H9 (cell line): ENCODE data around the gene EPB41L2. TPM values are rescaled to one million over a fixed set of nuclear protein-coding genes. Genes with fewer than 3 reads are reported as not detected.

ENCODE experiments used
- DNase-seq: peaks from one replicate; pipeline ENCODE4 v3.0.0-alpha.2; 2017
- H2AFZ ChIP-seq: one replicate; pipeline ENCODE4 v1.6.1; 2013; ENCODE audit warnings: mild to moderate bottlenecking, low read length, control low read depth, moderate library complexity
- H2AK5ac ChIP-seq: 2 replicates; pipeline ENCODE4 v1.6.1; 2013; ENCODE audit warnings: low read length, control low read depth, mixed read lengths; ENCODE audit not compliant: insufficient read length
- H2BK120ac ChIP-seq: one replicate; pipeline ENCODE4 v1.6.1; 2013; ENCODE audit warnings: low read depth, mild to moderate bottlenecking, low read length, control low read depth, inconsistent platforms; ENCODE audit not compliant: poor library complexity, severe bottlenecking
- H2BK12ac ChIP-seq: 2 replicates; pipeline ENCODE4 v1.6.1; 2013; ENCODE audit warnings: low read length, control low read depth, mixed read lengths, low read depth; ENCODE audit not compliant: insufficient read length
- H2BK15ac ChIP-seq: 2 replicates; pipeline ENCODE4 v1.6.1; 2013; ENCODE audit warnings: low read depth, low read length, control low read depth
- H2BK20ac ChIP-seq: one replicate; pipeline ENCODE4 v1.6.1; 2013; ENCODE audit warnings: low read depth, mild to moderate bottlenecking, low read length, control low read depth, inconsistent platforms; ENCODE audit not compliant: poor library complexity, severe bottlenecking
- H2BK5ac ChIP-seq: 2 replicates; pipeline ENCODE4 v1.6.1; 2013; ENCODE audit warnings: low read length, control low read depth, mixed read lengths; ENCODE audit not compliant: insufficient read length
- H3K14ac ChIP-seq: 2 replicates; pipeline ENCODE4 v1.6.1; 2013; ENCODE audit warnings: low read length, control low read depth; ENCODE audit not compliant: insufficient read depth
- H3K18ac ChIP-seq: 2 replicates; pipeline ENCODE4 v1.6.1; 2013; ENCODE audit warnings: low read depth, mild to moderate bottlenecking, mixed read lengths, low read length, control low read depth; ENCODE audit not compliant: insufficient read length
- H3K23ac ChIP-seq: 2 replicates; pipeline ENCODE4 v1.6.1; 2013; ENCODE audit warnings: low read length, control low read depth, mixed read lengths, low read depth; ENCODE audit not compliant: insufficient read length
- H3K23me2 ChIP-seq: 2 replicates; pipeline ENCODE4 v1.6.1; 2013; ENCODE audit warnings: low read depth, mild to moderate bottlenecking, mixed read lengths, low read length, control low read depth; ENCODE audit not compliant: insufficient read length, poor library complexity, severe bottlenecking
- H3K27ac ChIP-seq: 2 replicates; pipeline ENCODE4 v1.5.1; 2013; ENCODE audit warnings: low read length, control low read depth, mixed read lengths, low read depth; ENCODE audit not compliant: insufficient read length
- H3K27me3 ChIP-seq: 2 replicates; pipeline ENCODE4 v1.6.1; 2013; ENCODE audit warnings: low read length, control low read depth, inconsistent platforms; ENCODE audit not compliant: insufficient read depth
- H3K4ac ChIP-seq: 2 replicates; pipeline ENCODE4 v1.6.1; 2013; ENCODE audit warnings: low read depth, mild to moderate bottlenecking, control low read depth, inconsistent platforms, low read length, moderate library complexity
- H3K4me1 ChIP-seq: 2 replicates; pipeline ENCODE4 v1.6.1; 2013; ENCODE audit warnings: low read length, control low read depth, inconsistent platforms; ENCODE audit not compliant: insufficient read depth
- H3K4me2 ChIP-seq: 2 replicates; pipeline ENCODE4 v1.6.1; 2013; ENCODE audit warnings: low read length, control low read depth, mixed read lengths; ENCODE audit not compliant: insufficient read length, insufficient read depth
- H3K56ac ChIP-seq: 2 replicates; pipeline ENCODE4 v1.6.1; 2013; ENCODE audit warnings: low read depth, mild to moderate bottlenecking, mixed read lengths, low read length, control low read depth; ENCODE audit not compliant: insufficient read length
- H3K79me1 ChIP-seq: 2 replicates; pipeline ENCODE4 v1.6.1; 2013; ENCODE audit warnings: low read depth, mild to moderate bottlenecking, moderate library complexity, low read length, control low read depth, inconsistent platforms; ENCODE audit not compliant: insufficient read depth, poor library complexity, severe bottlenecking
- H3K79me2 ChIP-seq: 2 replicates; pipeline ENCODE4 v1.6.1; 2013; ENCODE audit warnings: low read length, control low read depth, inconsistent platforms; ENCODE audit not compliant: insufficient read depth
- H3K9ac ChIP-seq: 2 replicates; pipeline ENCODE4 v1.6.1; 2013; ENCODE audit warnings: low read length, control low read depth, mixed read lengths; ENCODE audit not compliant: insufficient read length; ENCODE audit errors: extremely low read depth
- H3K9me3 ChIP-seq: one replicate; pipeline ENCODE4 v1.6.1; 2013; ENCODE audit warnings: low read depth, low read length, inconsistent platforms; ENCODE audit not compliant: control insufficient read depth
- H3T11ph ChIP-seq: one replicate; pipeline ENCODE4 v1.6.1; 2013; ENCODE audit warnings: mild to moderate bottlenecking, low read length, control low read depth, inconsistent platforms
- H4K20me1 ChIP-seq: one replicate; pipeline ENCODE4 v1.6.1; 2013; ENCODE audit not compliant: control insufficient read depth, insufficient read length, insufficient read depth
- H4K5ac ChIP-seq: 2 replicates; pipeline ENCODE4 v1.6.1; 2013; ENCODE audit warnings: low read depth, mild to moderate bottlenecking, mixed read lengths, low read length, control low read depth; ENCODE audit not compliant: insufficient read length
- H4K8ac ChIP-seq: replicated peaks from 2 replicates; pipeline ENCODE4 v1.6.1; 2013; ENCODE audit warnings: low read length, control low read depth, mixed read lengths, low read depth; ENCODE audit not compliant: insufficient read length
- H4K91ac ChIP-seq: 2 replicates; pipeline ENCODE4 v1.6.1; 2013; ENCODE audit warnings: low read depth, mild to moderate bottlenecking, moderate library complexity, mixed read lengths, low read length, control low read depth; ENCODE audit not compliant: insufficient read length
- H3K27ac Mint-ChIP-seq, 3 experiments: 2 replicates in 2 of 3; 3 replicates in 1 of 3; pipeline ENCODE4 v1.8.0; 2020 to 2021; ENCODE audit warnings: mixed read lengths in 3 of 3, mild to moderate bottlenecking in 1 of 3, moderate library complexity in 1 of 3
- H3K27me3 Mint-ChIP-seq: 2 replicates; pipeline ENCODE4 v1.8.0; 2021; ENCODE audit warnings: low read depth, mild to moderate bottlenecking, moderate library complexity, mixed read lengths
- H3K36me3 Mint-ChIP-seq, 3 experiments: 2 replicates in 2 of 3; 3 replicates in 1 of 3; pipeline ENCODE4 v1.8.0; 2020 to 2021; ENCODE audit warnings: low read depth in 3 of 3, mixed read lengths in 3 of 3; ENCODE audit not compliant: insufficient read depth in 1 of 3
- H3K4me1 Mint-ChIP-seq, 2 experiments: 2 replicates each; pipeline ENCODE4 v1.8.0; 2020; ENCODE audit warnings: mixed read lengths in 2 of 2
- H3K4me3 Mint-ChIP-seq, 2 experiments: 2 replicates in 1 of 2; 3 replicates in 1 of 2; pipeline ENCODE4 v1.8.0; 2020 to 2021; ENCODE audit warnings: mild to moderate bottlenecking in 2 of 2, mixed read lengths in 2 of 2, moderate library complexity in 1 of 2
- H3K9me3 Mint-ChIP-seq, 2 experiments: 2 replicates in 1 of 2; 3 replicates in 1 of 2; pipeline ENCODE4 v1.8.0; 2020; ENCODE audit warnings: mild to moderate bottlenecking in 2 of 2, mixed read lengths in 2 of 2, moderate library complexity in 1 of 2
- CTCF ChIP-seq: fragments of 200-600 bp; sonication (generic); conservative IDR thresholded peaks from 3 replicates; pipeline ENCODE4 v1.8.0; 2021; ENCODE audit warnings: antibody characterized with exemption, mild to moderate bottlenecking
- WGBS: extraction: QIAGEN DNeasy Blood & Tissue Kit; methylation state at CpG from one replicate; pipeline ENCODE4 v1.1.7; 2013; ENCODE audit warnings: missing lambda C conversion rate, low lambda C conversion rate, mixed read lengths; ENCODE audit not compliant: insufficient read length; ENCODE audit errors: extremely low coverage; 5-methylcytosine and 5-hydroxymethylcytosine counted together
- total RNA-seq: library from RNA; stranded (reverse); gene quantifications from 2 replicates; pipeline ENCODE4 v1.2.1, GENCODE V29; 2021

The EPB41L2 gene
- total RNA-seq, 1 experiment from 2014 or later: 90.2 TPM

GRCh38 chr6:130859161-130859867, 203.7 kb downstream of the EPB41L2 start:
- no peak overlapping the region for H2BK20ac ChIP-seq
- Mint-ChIP-seq H3K4me1 (peaks cover 21% of the 10 kb centered on the region in 2 experiments), H3K9me3 (peaks cover 0 to 4% of the 10 kb centered on the region in 2 experiments; a peak in 3 of 5 replicates), H3K4me3 (no peak overlapping the region), H3K36me3 (peaks cover 9 to 13% (median 11%) of the 10 kb centered on the region in 3 experiments), H3K27ac (peak overlapping the region in 2 of 3 experiments; percentile 15 to 23; a peak in 3 of 7 replicates), H3K27me3 (no peaks in the 10 kb centered on the region)
- no peak overlapping the region for H2BK15ac ChIP-seq
- H4K5ac ChIP-seq: no peak overlapping the region
- H3K27ac ChIP-seq: no peak overlapping the region
- H2BK12ac ChIP-seq: no peak overlapping the region
- no peak overlapping the region for H3K23ac ChIP-seq
- H3T11ph ChIP-seq: no peak overlapping the region
- no peak overlapping the region for H2AFZ ChIP-seq
- H2BK120ac ChIP-seq: no peak overlapping the region
- no peak for TF ChIP-seq CTCF
- H3K4me2 ChIP-seq: no peak overlapping the region
- no peaks in the 10 kb centered on the region for H3K23me2 ChIP-seq
- H3K4me1 ChIP-seq: no peaks in the 10 kb centered on the region
- no peaks in the 10 kb centered on the region for H3K79me2 ChIP-seq
- H3K14ac ChIP-seq: no peak overlapping the region
- no CpG with 5 or more reads among the region's 11 CpGs for WGBS
- H3K4ac ChIP-seq: no peak overlapping the region
- H3K27me3 ChIP-seq: no peaks in the 10 kb centered on the region
- H2BK5ac ChIP-seq: no peak overlapping the region
- no peak overlapping the region for H3K56ac ChIP-seq
- H3K79me1 ChIP-seq: no peaks in the 10 kb centered on the region
- no peak overlapping the region for H3K18ac ChIP-seq
- H3K9me3 ChIP-seq: no peaks in the 10 kb centered on the region
- H4K20me1 ChIP-seq: no peaks in the 10 kb centered on the region
- no peak overlapping the region for H4K8ac ChIP-seq
- DNase-seq: no peak
- no peak overlapping the region for H3K9ac ChIP-seq
- H2AK5ac ChIP-seq: no peak overlapping the region
- no peak overlapping the region for H4K91ac ChIP-seq
